HG03196 (cell line): ENCODE results near the gene FBXL13.
"Not testable (repeated sequence)": the region's sequence is repeated elsewhere in the genome, so short reads cannot be mapped to it uniquely, and the experiment has no call there.

Experiments used
- ATAC-seq: cut with Tn5 transposase; IDR thresholded peaks from one replicate; pipeline ENCODE4 v1.9.1; 2021; ENCODE audit not compliant: unreplicated experiment

FBXL13 gene

DNA sequence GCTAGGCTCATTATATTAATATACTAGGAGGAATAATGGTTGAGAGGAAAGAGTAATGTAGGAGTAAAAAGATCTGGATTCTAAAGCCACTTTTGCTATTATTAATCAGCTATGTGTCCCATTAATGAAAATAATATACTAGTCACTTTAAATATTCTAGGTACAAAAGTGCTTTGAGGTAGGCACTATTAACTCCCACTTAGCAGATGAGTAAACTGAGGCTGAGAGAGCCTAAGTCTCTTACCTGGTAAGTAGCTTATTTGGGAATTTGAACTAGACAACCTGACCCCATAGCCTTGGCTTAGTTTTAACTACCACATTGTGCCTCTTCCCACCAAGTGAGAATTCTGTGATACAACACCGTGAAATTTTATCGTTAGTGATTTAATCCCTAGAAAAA is 6.3 kb upstream of the FBXL13 start:
- ATAC-seq = no peak

DNA sequence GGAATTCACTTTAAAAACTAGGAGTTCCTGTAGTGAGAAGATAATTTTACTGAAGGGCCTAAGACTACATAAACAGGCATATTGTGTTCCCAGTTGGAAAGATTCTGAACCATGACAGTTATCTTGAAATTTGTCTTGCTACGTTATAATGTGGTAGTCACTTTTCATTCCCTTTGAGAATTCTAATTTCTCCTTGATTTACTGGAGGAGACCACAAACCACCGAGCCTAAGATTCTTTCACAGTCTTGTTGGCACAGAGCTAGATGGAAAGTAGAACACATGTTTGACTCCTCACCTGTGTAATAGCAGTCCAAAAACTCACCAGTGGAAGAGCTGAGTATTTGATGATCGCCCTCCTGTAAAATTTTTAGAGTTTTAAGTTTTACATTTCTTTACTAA is 5.2 kb upstream of the FBXL13 start:
- no peak for ATAC-seq

DNA sequence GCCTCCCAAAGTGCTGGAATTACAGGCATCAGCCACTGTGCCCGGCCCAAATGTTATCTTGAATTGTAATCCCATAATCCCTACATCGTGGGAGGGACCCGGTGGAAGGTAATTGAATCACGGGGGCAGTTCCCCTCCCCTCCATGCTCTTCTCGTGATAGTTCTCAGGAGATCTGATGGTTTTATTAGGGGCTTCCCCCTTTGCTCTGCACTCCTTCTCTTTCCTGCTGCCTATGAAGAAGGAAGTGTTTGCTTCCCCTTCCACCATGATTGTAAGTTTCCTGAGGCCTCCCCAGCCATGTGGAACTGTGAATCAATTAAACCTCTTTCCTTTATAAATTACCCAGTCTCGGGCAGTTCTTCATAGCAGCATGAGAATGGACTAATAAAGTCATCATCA is 3.6 kb upstream of the FBXL13 start:
- ATAC-seq = not testable (repeated sequence)

DNA sequence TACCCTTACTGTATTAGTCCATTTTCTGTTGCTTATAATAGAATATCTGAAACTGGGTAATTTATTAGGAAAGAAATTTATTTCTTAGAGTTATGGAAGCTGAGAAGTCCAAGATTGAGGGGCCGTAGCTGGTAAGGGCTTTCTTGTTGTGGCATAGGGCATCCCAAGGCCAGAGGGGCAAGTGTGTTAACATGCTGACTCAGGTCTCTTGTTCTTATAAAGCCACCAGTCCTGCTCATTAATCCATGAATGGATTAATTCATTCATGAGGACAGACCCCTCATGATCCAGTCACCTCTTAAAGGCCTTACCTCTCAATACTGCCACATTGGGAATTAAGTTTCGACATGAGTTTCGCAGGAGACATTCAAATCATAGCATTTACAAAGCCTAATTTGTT is 2.7 kb upstream of the FBXL13 start:
- no peak for ATAC-seq

DNA sequence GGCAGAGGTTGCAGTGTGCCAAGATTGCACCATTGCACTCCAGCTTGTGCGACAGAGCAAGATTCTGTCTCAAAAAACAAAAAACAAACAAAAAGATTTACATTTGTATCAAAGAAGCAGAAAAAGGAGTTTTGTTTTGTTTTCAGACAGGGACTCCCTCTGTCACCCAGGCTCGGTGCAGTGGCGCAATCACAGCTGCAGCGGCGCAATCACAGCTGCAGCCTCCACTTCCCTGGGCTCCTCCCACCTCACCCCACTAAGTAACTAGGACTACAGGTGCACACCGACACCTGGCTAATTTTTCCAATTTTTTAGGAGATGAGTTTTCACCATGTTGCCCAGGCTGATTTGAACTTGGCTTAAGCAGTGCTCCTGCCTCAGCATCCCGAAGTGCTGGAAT is 2.2 kb upstream of the FBXL13 start:
- ATAC-seq = no peak

DNA sequence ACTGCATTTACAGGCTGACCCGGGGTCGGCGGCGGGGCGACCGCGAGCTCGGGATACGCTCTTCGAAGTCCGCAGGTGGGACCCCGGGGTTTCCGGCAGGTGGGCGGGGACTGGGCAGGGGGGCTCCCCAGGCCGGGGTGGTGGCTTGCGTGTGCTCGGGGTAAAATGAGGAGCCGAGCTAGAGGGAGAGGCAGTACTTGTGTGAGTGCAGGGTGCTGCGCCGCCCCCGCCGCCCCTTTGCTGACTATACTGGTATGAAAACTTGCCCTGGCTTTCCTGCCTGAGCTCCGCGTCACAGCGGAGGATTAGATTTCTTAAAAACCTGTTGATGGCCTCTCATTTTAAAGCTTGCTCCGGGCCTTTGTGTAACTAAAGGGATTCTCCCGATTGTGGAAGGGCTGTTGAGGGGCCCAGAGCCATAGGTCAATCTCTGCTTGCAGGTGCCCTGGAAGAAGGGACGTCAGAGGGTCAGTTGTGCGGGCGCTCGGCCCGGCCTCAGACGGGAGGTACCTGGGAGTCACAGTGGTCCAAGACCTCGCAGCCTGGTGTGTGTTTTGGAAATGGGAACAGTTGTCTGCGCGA is 832 bp upstream of the FBXL13 start:
- ATAC-seq = peak; percentile 36

DNA sequence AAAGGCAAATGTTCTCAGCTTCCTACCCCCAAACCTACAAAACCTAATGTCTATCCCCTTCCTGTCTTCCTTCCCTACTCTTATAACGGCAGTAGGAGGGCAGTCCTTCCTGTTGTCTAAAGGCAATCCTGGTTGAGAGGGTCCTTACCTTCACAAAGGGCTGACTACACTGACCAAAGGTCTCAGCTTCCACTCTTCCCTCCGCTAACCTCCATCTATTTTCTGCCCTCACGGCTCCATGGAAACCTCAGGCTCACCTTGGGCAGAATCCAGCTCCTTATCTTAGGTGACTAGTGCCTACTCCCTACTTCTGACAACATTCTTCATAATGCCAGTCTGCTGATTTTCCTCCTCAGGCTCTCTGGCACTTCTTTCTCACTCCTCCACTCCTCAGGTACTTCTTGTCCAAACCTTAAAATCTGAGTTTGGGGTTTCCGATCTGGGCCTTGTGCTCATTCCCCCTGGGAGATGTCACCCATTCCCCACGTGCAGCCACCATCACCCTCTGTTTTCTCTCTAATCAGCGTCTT is 542 bp downstream of the FBXL13 start:
- ATAC-seq = no peak

DNA sequence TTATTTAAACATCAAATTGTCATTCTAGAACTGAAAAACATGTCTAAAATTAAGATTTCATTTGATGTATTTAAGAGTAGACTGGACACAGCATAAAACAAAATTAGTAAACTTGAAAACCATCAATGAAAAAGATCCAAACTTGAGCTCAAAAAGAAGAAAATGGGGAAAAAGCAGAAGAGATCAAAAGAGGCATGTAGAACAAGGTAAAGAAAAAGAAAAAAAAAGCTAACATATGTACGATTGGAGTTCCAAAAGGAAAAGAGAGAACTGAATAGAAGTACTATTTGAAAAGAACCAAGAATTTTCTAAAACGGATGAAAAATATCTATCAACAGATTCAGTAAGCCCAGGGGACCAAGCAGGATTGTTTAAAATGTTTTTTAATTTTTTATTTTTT is 3.6 kb downstream of the FBXL13 start:
- ATAC-seq = no peak

DNA sequence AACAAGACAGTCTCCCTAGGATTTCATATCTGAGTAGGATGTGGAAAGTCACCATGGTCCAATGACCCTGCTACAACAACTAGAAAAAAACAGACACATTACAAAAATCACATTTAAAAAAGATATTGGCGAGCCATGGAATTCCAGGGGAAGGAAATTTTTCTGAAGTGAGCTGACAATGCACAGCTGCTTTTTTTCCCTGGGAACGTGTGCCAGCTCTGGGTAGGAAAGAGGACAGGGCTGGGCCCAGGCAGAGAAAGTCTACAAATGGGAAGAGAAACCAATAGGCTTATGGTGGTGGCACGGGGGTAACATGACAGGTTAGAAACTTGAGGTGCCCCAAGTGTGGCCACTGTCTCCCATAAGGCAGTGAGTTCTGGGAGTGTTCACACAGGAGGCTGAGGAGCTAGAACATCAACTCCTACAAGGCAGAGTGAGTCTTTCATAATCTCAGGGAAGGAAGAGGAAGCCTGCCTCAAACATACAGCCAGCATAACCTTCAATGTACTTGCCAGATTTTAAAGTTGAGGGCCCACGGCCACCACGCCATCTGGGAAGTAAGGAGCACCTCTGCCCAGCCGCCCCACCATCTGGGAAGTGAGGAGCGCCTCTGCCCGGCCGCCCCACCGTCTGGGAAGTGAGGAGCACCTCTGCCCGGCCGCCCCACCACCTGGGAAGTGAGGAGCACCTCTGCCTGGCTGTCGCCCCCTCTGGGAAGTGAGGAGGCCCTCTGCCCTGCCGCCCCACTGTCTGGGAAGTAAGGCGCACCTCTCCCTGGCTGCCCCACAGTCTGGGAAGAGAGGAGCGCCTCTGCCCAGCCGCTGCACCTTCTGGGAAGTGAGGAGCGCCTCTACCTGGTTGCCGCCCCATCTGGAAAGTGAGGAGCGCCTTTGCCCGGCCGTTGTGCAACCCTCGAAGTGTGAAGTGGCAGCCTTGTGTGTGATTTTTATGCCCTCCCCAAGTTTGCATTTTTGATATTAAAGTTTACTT is 5.9 kb downstream of the FBXL13 start:
- ATAC-seq = no peak

DNA sequence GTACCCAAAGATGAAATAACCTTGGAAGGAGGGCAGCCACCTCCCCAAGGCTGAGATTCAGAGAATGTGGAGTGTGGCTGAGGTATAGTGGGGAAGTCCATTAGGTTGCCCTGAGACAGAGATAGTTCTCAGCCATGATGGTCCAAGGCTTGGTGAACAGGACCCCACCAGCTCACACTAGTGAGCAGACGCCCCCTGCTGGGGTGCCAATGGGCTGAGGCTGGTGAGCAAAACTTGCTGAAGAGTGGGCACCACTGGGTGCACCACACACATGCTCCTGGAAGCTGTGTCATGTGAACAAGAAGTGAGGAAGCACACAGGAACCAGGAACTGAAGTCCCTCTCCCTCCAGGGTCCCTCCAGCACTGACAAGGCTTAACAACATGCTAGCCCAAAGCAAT is 8.9 kb downstream of the FBXL13 start:
- ATAC-seq = no peak

DNA sequence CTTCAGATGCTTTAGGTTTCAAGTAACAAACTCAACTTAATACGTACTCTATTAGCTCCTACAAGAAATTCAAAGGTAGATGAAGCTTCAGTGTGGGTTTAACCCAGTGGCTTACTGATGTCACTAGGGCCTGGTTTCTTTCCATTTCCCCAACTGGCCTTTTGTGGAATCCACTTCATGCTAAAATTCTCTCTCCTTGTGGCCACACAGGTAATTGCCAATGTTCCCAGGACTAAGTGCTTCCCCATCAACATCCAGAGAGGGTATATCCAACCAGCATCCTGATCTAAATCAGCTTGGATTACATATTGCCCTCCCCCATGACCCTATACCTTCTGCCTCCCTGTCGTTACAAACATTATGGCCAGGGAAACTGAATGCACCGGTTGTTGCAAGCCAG is 10.7 kb downstream of the FBXL13 start:
- ATAC-seq = no peak

DNA sequence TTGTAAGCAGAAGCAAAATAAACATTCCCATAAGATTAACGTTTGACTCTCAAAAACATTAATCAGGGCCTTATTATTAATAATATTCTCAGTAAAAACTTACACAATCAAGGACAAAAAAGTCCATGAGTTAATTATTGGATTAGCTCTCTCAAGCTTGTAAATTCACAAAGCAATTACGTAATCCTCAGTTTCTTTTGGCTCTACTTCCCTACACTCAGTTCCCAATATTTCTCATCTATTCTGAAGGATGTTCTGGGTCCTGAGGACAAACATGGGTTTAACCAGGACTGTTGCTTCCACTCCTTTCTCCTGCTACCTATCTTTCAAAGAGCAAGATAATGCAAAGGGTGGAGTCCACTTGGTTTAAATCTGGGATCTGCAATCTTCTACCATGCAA is 15.1 kb downstream of the FBXL13 start:
- ATAC-seq = no peak

DNA sequence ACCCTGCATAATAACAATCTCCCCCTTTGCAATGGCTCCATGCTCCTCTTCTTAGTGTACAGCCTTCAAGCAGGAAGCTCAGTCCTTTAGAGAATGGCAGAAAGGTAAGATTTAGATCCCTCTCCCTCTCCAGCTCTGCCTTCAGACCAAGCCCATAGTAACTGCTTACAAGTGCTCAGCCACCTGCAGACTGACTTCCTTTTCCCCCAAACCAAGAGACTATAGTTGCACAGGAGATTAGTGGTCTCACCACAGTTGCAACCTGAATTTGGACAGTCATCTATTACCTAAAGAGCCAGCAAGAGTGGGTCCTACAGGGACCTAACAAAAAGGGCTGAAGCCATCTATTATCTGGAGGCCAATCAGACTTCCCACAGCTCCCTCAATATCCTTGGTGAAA is 16.5 kb downstream of the FBXL13 start:
- no peak for ATAC-seq

DNA sequence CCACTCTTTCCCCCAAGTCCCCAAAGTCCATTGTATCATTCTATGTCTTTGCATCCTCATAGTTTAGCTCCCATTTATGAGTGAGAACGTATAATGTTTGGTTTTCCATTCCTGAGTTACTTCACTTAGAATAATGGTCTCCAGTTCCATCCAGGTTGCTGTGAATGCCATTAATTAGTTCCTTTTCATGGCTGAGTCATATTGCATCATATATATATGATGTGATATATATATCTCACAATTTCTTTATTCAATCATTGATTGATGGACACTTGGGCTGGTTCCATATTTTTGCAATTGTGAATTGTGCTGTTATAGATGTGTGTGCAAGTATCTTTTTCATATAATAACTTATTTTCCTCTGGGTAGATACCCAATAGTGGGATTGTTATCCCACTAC is 18.6 kb downstream of the FBXL13 start:
- not testable (repeated sequence) for ATAC-seq

DNA sequence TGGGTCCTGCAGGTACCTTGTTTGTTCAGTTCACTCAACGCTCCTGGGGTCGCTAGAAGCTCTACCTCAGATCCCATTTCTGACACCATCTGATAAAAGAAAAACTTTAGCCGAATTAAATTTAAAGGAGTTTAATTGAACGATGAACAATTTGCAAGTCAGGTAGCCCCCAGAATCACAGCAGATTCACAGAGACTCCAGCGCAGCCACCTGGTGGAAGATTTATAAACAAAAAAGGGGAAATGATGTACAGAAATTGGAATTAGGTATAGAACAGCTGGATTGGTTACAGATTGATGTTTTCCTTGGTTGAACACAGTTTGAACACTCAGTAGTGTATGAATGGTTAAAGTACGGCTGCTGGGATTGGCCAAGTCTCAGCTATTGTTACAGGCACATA is 23.1 kb downstream of the FBXL13 start:
- no peak for ATAC-seq

DNA sequence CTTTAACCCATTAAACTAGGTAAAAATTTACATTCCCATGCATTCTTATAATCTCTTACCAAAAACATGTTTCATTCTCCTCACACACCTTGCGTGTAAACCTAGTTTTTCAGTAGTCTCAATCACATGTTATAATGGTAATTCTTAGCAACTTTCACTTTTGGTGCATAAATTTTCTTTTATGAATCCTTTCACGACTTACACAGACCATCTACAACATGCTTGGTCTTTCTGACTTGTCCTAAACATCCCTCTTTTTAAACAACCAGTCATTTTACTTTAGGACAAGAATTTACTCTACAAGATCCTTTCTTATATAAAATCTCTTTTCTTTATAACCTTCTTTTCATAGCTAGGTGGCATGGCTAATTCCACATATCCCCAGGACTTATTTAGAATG is 25.8 kb downstream of the FBXL13 start:
- no peak for ATAC-seq

DNA sequence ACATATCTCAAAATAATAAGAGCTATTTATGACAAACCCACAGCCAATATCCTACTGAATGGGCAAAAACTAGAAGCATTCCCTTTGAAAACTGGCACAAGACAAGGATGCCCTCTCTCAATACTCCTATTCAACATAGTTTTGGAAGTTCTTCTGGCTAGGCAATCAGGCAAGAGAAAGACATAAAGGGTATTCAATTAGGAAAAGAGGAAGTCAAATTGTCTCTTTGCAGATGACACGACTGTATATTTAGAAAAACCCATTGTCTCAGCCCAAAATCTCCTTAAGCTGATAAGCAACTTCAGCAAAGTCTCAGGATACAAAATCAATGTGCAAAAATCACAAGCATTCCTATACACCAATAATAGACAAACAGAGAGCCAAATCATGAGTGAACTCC is 32.8 kb downstream of the FBXL13 start:
- ATAC-seq = not testable (repeated sequence)

DNA sequence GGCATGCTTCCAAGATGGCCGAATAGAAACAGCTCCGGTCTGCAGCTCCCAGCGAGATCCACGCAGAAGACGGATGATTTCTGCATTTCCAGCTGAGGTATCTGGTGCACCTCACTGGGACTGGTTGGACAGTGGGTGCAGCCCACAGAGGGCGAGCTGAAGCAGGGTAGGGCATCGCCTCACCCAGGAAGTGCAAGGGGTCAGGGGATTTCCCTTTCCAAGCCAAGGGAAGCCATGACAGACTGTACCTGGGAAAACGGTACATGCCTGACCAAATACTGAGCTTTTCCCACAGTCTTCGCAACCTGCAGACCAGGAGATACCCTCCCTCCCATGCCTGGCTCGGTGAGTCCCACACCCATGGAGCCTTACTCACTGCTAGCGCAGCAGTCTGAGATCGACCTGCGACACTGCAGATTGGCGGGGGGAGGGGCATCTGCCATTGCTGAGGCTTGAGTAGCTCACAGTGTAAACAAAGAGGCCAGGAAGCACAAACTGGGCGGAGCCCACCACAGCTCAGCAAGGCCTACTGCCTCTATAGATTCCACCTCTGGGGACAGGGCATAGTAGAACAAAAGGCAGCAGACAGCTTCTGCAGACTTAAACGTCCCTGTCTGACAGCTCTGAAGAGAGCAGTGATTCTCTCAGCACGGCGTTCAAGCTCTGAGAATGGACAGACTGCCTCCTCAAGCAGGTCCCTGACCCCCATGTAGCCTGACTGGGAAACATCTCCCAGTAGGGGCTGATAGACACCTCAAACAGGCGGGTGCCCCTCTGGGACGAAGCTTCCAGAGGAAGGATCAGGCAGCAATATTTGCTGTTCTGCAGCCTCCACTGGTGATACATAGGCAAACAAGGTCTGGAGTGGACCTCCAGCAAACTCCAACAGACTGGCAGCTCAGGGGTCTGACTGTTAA is 36.5 kb downstream of the FBXL13 start:
- not testable (repeated sequence) for ATAC-seq

DNA sequence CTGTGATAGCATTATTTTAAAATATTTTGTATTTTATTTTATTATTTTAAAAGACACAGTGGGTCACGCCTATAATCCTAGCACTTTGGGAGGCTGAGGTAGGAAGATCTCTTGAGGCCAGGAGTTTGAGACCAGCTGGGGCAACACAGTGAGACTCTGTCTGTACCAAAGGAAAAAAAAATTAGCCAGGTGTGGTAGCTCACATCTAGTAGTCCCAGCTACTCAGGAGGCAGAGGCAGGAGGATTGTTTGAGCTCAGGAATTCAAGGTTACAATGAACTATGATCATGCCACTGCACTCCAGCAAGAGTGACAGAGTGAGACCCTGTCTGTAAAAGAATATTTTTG is 37.1 kb downstream of the FBXL13 start:
- ATAC-seq = no peak

DNA sequence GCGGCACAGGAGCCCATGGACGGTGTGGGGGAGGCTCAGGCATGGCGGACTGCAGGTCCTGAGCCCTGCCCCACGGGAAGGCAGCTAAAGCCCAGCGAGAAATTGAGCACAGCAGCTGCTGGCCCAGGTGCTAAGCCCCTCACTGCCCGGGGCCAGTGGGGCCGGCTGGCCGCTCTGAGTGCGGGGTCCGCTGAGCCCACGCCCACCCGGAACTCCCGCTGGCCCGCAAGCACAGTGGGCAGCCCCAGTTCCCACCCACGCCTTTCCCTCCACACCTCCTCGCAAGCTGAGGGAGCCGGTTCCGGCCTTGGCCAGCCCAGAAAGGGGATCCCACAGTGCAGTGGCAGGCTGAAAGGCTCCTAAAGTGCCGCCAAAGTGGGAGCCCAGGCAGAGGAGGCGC is 40.3 kb downstream of the FBXL13 start:
- not testable (repeated sequence) for ATAC-seq

DNA sequence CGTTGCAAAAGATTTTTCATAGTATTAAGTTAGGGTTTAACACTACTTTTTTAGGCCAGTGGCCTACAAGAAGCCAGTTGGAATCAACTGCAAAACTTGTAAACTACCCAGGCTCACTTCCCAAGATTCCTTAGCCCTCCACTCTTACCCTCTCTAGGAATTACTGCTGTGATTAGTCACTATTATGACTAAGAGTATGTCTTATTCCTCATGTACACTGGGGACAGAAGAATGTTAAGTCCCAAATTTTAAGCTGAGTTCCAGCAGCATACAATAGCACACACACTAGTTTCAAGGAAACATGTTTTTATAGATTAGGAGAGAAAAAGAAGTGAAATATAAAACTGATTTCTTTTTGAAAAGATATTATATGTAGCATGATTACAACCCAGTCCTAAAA is 42.8 kb downstream of the FBXL13 start:
- ATAC-seq = no peak
